Measurements from ENCODE around the gene PRPF40A. TPM values are rescaled to one million over a fixed set of nuclear protein-coding genes. Genes with fewer than 3 reads are reported as not detected.

PRPF40A gene
- total RNA-seq, 1 donor from 2014 or later, result 129 TPM

GRCh38 chr2:152648336-152648735, 68.9 kb downstream of the PRPF40A start:
- TF ChIP-seq, protein P1, sequence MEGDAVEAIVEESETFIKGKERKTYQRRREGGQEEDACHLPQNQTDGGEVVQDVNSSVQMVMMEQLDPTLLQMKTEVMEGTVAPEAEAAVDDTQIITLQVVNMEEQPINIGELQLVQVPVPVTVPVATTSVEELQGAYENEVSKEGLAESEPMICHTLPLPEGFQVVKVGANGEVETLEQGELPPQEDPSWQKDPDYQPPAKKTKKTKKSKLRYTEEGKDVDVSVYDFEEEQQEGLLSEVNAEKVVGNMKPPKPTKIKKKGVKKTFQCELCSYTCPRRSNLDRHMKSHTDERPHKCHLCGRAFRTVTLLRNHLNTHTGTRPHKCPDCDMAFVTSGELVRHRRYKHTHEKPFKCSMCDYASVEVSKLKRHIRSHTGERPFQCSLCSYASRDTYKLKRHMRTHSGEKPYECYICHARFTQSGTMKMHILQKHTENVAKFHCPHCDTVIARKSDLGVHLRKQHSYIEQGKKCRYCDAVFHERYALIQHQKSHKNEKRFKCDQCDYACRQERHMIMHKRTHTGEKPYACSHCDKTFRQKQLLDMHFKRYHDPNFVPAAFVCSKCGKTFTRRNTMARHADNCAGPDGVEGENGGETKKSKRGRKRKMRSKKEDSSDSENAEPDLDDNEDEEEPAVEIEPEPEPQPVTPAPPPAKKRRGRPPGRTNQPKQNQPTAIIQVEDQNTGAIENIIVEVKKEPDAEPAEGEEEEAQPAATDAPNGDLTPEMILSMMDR (IDR thresholded peaks at IDR 0.05), result no peak
- ChIA-PET POLR2A (no interaction called here), CTCF (interaction anchor here (1.0 kb wide), 1 partner anchor 12 kb away, joined by 4 read pairs; no protein-coding TSS in a partner anchor)
- intact Hi-C loops (cut with micrococcal nuclease), result no loop called here
- Mint-ChIP-seq H3K36me3 (ENCODE audit: low read depth) (peaks cover 22% of the 10 kb centered on the region), H3K9me3 (no peaks in the 10 kb centered on the region), H3K27me3 (no peaks in the 10 kb centered on the region), H3K4me3 (no peak overlapping the region), H3K4me1 (no peaks in the 10 kb centered on the region), H3K27ac (no peak overlapping the region)
- DNase-seq, result no peak
- no peak for ATAC-seq (ENCODE audit: low read depth)

GRCh38 chr2:152647552-152647951, 69.7 kb downstream of the PRPF40A start:
- no peak overlapping the region for H3K4me3 Mint-ChIP-seq
- peak overlapping the region; percentile 15 for H3K27ac Mint-ChIP-seq
- no peaks in the 10 kb centered on the region for H3K4me1 Mint-ChIP-seq
- TF ChIP-seq, protein P1 (IDR thresholded peaks at IDR 0.05), result no peak
- intact Hi-C loops (cut with micrococcal nuclease), result no loop called here
- ChIA-PET CTCF (interaction anchor here (1.1 kb wide), 1 partner anchor 15 kb away, joined by 3 read pairs; no protein-coding TSS in a partner anchor), POLR2A (no interaction called here)
- DNase-seq, result no peak
- no peaks in the 10 kb centered on the region for H3K27me3 Mint-ChIP-seq
- H3K36me3 Mint-ChIP-seq (ENCODE audit: low read depth), result peaks cover 16% of the 10 kb centered on the region
- no peak for ATAC-seq (ENCODE audit: low read depth)
- no peaks in the 10 kb centered on the region for H3K9me3 Mint-ChIP-seq

- ATAC-seq (ENCODE audit: low read depth) (no peak), DNase-seq (no peak)
- Mint-ChIP-seq H3K4me3 (no peak overlapping the region), H3K27ac (peak overlapping the region; percentile 44), H3K36me3 (ENCODE audit: low read depth) (peaks cover 9% of the 10 kb centered on the region), H3K27me3 (no peaks in the 10 kb centered on the region), H3K9me3 (no peaks in the 10 kb centered on the region), H3K4me1 (no peaks in the 10 kb centered on the region)
- intact Hi-C loops (cut with micrococcal nuclease), result no loop called here
- ChIA-PET CTCF (interaction anchor here (1.0 to 1.1 kb wide), 2 partner anchors 11 to 16 kb away, joined by 3 read pairs; no protein-coding TSS in a partner anchor), POLR2A (interaction anchor here (0.7 kb wide), 1 partner anchor 70 kb away, joined by 3 read pairs; the partner anchor contains the start of gene PRPF40A)
- TF ChIP-seq, protein P1 (IDR thresholded peaks at IDR 0.05), result no peak
These were observed 70.5 kb downstream of the PRPF40A start for GRCh38 chr2:152646775-152647174.

DNA sequence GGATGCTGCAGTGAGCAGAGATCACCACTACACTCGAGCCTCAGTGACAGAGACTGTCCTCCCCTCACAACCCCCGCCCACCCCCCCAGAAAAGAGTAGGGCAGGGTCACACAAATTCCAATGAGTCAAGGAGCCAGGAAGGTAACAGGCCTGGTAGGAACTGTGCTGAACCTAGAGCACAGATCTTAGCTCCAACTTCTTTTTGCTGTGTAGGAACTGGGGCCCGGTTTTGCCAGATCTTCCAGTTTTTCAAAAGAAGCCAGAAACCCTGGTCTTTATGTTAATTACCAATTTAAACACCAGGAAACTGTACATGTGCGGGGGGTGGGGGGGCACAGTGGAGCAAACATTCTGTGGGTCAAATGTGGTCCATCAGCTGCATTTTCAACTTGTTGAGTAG, 71.0 kb downstream of the PRPF40A start:
- no peak for ATAC-seq (ENCODE audit: low read depth)
- CTCF ChIA-PET, result interaction anchor here (1.0 kb wide), 1 partner anchor 10 kb away, joined by 3 read pairs; no protein-coding TSS in a partner anchor

GRCh38 chr2:152644189-152644873, 72.9 kb downstream of the PRPF40A start:
- POLR2A ChIA-PET, result no interaction called here
- ATAC-seq (ENCODE audit: low read depth), result no peak
- no peaks in the 10 kb centered on the region for H3K4me1 Mint-ChIP-seq
- CTCF ChIA-PET, result interaction anchor here (0.8 kb wide), 1 partner anchor 9 kb away, joined by 4 read pairs; no protein-coding TSS in a partner anchor
- H3K4me3 Mint-ChIP-seq, result no peak overlapping the region
- intact Hi-C loops (cut with micrococcal nuclease), result no loop called here
- H3K36me3 Mint-ChIP-seq (ENCODE audit: low read depth), result no peaks in the 10 kb centered on the region
- H3K27me3 Mint-ChIP-seq, result no peaks in the 10 kb centered on the region
- no peaks in the 10 kb centered on the region for H3K9me3 Mint-ChIP-seq
- TF ChIP-seq, protein P1 (IDR thresholded peaks at IDR 0.05), result no peak
- no peak for DNase-seq
- no peak overlapping the region for H3K27ac Mint-ChIP-seq

More for the DNA sequence above, 71.0 kb downstream of the PRPF40A start:
- Mint-ChIP-seq H3K9me3 (no peaks in the 10 kb centered on the region), H3K4me1 (no peaks in the 10 kb centered on the region), H3K36me3 (ENCODE audit: low read depth) (peaks cover 6% of the 10 kb centered on the region), H3K27ac (no peak overlapping the region), H3K4me3 (no peak overlapping the region), H3K27me3 (no peaks in the 10 kb centered on the region)
- TF ChIP-seq, protein P1 (IDR thresholded peaks at IDR 0.05), result no peak
- intact Hi-C loops (cut with micrococcal nuclease), result no loop called here
- POLR2A ChIA-PET, result interaction anchor here (0.7 kb wide), 1 partner anchor 70 kb away, joined by 3 read pairs; the partner anchor contains the start of gene PRPF40A
- no peak for DNase-seq
